HepG2 (cell line): ENCODE data around the gene LIMK2. TPM values are rescaled to one million over a fixed set of nuclear protein-coding genes. Genes with fewer than 3 reads are reported as not detected.
A peak's percentile ranks its signal among the peaks of the same experiment; 100 is the strongest.

Experiments
- ARNT2 ChIP-seq: sonication (generic); formaldehyde crosslinking; IDR thresholded peaks from 2 replicates; pipeline ENCODE4 v1.8.0; 2022; ENCODE audit warnings: mild to moderate bottlenecking, low read depth, missing genetic modification reagents, moderate library complexity
- DPF2 ChIP-seq: sonication (generic); formaldehyde crosslinking; IDR thresholded peaks from 2 replicates; pipeline ENCODE4 v1.4.0; 2020; ENCODE audit warnings: mild to moderate bottlenecking, low read depth, missing genetic modification reagents, borderline replicate concordance
- FOXC1 ChIP-seq: sonication (generic); formaldehyde crosslinking; IDR thresholded peaks from 2 replicates; pipeline ENCODE4 v1.8.0; 2022; ENCODE audit warnings: mild to moderate bottlenecking, missing genetic modification reagents, borderline replicate concordance
- GFI1 ChIP-seq: sonication (generic); formaldehyde crosslinking; IDR thresholded peaks from 2 replicates; pipeline ENCODE4 v1.5.0; 2020; ENCODE audit warnings: missing genetic modification reagents, mild to moderate bottlenecking, borderline replicate concordance
- HDAC6 ChIP-seq: fragments of 200-600 bp; sonication (generic); IDR thresholded peaks from 2 replicates; pipeline ENCODE4 v1.7.0; 2017; ENCODE audit warnings: mild to moderate bottlenecking, antibody characterized with exemption, low read length, low read depth
- KLF15 ChIP-seq: sonication (generic); formaldehyde crosslinking; IDR thresholded peaks from 2 replicates; pipeline ENCODE4 v1.8.1; 2023; ENCODE audit warnings: borderline replicate concordance, mild to moderate bottlenecking, inconsistent platforms, missing genetic modification reagents, mixed read lengths
- NONO ChIP-seq, 2 experiments: fragments of 450-650 bp in 1 of 2; sonication (generic) in 1 of 2; formaldehyde crosslinking in 1 of 2; IDR thresholded peaks in 1 of 2; conservative IDR thresholded peaks in 1 of 2; 2 replicates each; pipeline versions ENCODE4 v1.6.1 to v1.8.0; 2017 to 2022; ENCODE audit warnings: mild to moderate bottlenecking in 1 of 2, missing genetic modification reagents in 1 of 2, moderate library complexity in 1 of 2
- SALL2 ChIP-seq: sonication (generic); formaldehyde crosslinking; IDR thresholded peaks from 2 replicates; pipeline ENCODE4 v1.8.1; 2023; ENCODE audit warnings: mild to moderate bottlenecking, missing genetic modification reagents, inconsistent platforms
- SIN3A ChIP-seq: IDR thresholded peaks from 2 replicates; pipeline ENCODE4 v1.6.1; 2011; ENCODE audit warnings: low read depth, mild to moderate bottlenecking, control low read depth, low read length, borderline replicate concordance
- SUZ12 ChIP-seq: fragments of 150-350 bp; IDR thresholded peaks from 2 replicates; pipeline ENCODE4 v1.6.1; 2014; ENCODE audit warnings: low read depth, low read length
- THYN1 ChIP-seq: sonication (generic); formaldehyde crosslinking; IDR thresholded peaks from 2 replicates; pipeline ENCODE4 v1.8.1; 2023; ENCODE audit warnings: low read depth, mild to moderate bottlenecking, moderate library complexity, missing genetic modification reagents, borderline replicate concordance
- ZNF121 ChIP-seq: sonication (generic); formaldehyde crosslinking; IDR thresholded peaks from 2 replicates; pipeline ENCODE4 v1.5.0; 2020; ENCODE audit warnings: mild to moderate bottlenecking, missing genetic modification reagents
- ZNF263 ChIP-seq: sonication (generic); formaldehyde crosslinking; IDR thresholded peaks from 2 replicates; pipeline ENCODE4 v1.4.0; 2020; ENCODE audit warnings: missing genetic modification reagents
- ZNF331 ChIP-seq: sonication (generic); formaldehyde crosslinking; IDR thresholded peaks from 2 replicates; pipeline ENCODE4 v1.4.0; 2020; ENCODE audit warnings: missing genetic modification reagents
- ZNF670 ChIP-seq: sonication (generic); formaldehyde crosslinking; IDR thresholded peaks from 2 replicates; pipeline ENCODE4 v1.8.0; 2022; ENCODE audit warnings: mild to moderate bottlenecking, missing genetic modification reagents, borderline replicate concordance
- ZNF75D ChIP-seq: sonication (generic); formaldehyde crosslinking; IDR thresholded peaks from 2 replicates; pipeline ENCODE4 v1.8.1; 2023; ENCODE audit warnings: missing genetic modification reagents, mild to moderate bottlenecking, borderline replicate concordance
- polyA plus RNA-seq, 8 experiments: library from polyadenylated mRNA; depleted of rRNA in 3 of 8; stranded (reverse) in 7 of 8; unstranded in 1 of 8; fragments of >200 nt; fragmentation: Illumina TruSeq in 4 of 8; extraction: Trizol in 4 of 8; gene quantifications; 2 replicates each; pipeline versions ENCODE4 v1.2.1 to v1.2.3, GENCODE V29; 2011 to 2016; ENCODE audit warnings: low read depth in 4 of 8, missing spikeins in 1 of 8, mixed read lengths in 1 of 8; ENCODE audit not compliant: insufficient read depth in 1 of 8
- total RNA-seq, 5 experiments: library from RNA; depleted of rRNA; stranded (reverse); fragments of >200 nt; fragmentation: Illumina TruSeq; extraction: Trizol; gene quantifications; 2 replicates each; pipeline ENCODE4 v1.2.3, GENCODE V29; 2016; ENCODE audit warnings: low read depth in 1 of 5
- TF ChIP-seq, protein P1 (sequence below): sonication (generic); formaldehyde crosslinking; IDR thresholded peaks from 2 replicates; pipeline ENCODE4 v1.5.1; 2020; ENCODE audit warnings: mild to moderate bottlenecking, missing genetic modification reagents
- TF ChIP-seq, protein P2 (sequence below): sonication (generic); formaldehyde crosslinking; IDR thresholded peaks from 2 replicates; pipeline ENCODE4 v1.4.0; 2020; ENCODE audit warnings: missing genetic modification reagents, borderline replicate concordance
- TF ChIP-seq, protein P3 (sequence below): sonication (generic); formaldehyde crosslinking; IDR thresholded peaks from 2 replicates; pipeline ENCODE4 v1.4.0; 2020; ENCODE audit warnings: missing genetic modification reagents

The LIMK2 gene
- total and polyA plus RNA-seq, 2 of the 13 experiments (the other 11 are each of a cell fraction or from before 2014, with no cell fraction given): 20.9 to 29.8 TPM

DNA sequence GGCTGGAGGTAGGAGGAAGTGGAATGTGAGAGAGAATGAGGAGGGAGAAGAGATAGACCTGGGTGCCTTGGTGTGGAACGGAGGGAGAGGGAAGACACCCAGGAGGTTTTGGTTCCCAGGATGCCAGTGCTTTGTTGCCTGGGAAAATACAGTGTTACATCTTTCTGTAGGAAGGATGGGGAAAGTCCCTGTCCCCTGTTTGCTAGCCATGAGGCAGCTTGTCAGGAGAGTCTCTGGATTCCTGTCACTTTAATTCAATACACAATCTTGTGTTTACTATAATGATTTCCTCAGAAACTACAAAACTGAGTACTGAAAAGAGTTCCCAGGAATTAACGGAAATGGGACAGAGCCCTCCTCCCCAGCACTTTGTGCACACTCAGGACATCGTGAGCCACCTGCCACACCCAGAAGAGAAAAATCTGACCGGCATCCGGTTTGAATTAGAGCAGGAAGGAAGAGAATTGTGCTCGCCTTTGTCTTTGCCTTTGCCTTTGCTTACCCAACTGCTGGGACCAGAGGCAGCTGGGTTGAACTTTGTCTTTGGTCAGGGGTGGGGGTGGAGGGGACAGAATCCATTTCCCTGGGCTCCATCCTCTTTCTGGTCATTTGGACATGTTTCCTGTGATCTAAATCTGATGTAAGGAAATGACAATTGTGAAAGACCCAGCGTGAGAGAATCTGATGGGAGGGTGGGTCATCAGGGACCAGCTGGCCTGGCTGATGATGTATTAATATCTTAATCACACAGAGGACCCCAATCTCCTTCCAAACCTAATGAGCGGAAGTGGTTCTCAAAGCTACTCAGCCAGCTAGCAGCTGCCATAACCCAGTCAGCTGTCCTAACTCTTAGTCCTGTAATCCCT is 1.3 kb upstream of the LIMK2 start (continued):
- TF ChIP-seq, protein P1, sequence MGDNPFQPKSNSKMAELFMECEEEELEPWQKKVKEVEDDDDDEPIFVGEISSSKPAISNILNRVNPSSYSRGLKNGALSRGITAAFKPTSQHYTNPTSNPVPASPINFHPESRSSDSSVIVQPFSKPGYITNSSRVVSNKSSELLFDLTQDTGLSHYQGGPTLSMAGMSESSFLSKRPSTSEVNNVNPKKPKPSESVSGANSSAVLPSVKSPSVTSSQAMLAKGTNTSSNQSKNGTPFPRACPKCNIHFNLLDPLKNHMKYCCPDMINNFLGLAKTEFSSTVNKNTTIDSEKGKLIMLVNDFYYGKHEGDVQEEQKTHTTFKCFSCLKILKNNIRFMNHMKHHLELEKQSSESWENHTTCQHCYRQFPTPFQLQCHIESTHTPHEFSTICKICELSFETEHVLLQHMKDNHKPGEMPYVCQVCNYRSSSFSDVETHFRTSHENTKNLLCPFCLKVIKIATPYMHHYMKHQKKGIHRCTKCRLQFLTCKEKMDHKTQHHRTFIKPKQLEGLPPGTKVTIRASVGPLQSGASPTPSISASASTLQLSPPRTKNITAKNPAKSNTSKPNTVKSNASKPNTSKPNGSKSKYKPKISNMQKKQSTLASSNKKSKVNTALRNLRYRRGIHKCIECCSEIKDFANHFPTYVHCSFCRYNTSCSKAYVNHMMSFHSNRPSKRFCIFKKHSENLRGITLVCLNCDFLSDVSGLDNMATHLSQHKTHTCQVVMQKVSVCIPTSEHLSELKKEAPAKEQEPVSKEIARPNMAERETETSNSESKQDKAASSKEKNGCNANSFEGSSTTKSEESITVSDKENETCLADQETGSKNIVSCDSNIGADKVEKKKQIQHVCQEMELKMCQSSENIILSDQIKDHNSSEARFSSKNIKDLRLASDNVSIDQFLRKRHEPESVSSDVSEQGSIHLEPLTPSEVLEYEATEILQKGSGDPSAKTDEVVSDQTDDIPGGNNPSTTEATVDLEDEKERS: no peak
- TF ChIP-seq HDAC6: no peak
- TF ChIP-seq THYN1: no peak
- TF ChIP-seq GFI1 (CRISPR knock-in tag): peak; percentile 86
- no peak for TF ChIP-seq NONO (IDR thresholded peaks at IDR 0.05)
- peak; percentile 62 for TF ChIP-seq NONO (CRISPR knock-in tag; conservative IDR thresholded peaks at IDR 0.05)
- TF ChIP-seq SUZ12: no peak
- no peak; the same call in 1 of the 2 replicates for TF ChIP-seq ZNF121 (CRISPR knock-in tag)
- TF ChIP-seq SIN3A: peak; percentile 63; the same call in 1 of the 2 replicates
- TF ChIP-seq DPF2: peak; percentile 65; the same call in 1 of the 2 replicates
- TF ChIP-seq ZNF670 (CRISPR knock-in tag): no peak
- no peak for TF ChIP-seq KLF15 (CRISPR knock-in tag)
- peak; percentile 84 for TF ChIP-seq ZNF263
- TF ChIP-seq, protein P2, sequence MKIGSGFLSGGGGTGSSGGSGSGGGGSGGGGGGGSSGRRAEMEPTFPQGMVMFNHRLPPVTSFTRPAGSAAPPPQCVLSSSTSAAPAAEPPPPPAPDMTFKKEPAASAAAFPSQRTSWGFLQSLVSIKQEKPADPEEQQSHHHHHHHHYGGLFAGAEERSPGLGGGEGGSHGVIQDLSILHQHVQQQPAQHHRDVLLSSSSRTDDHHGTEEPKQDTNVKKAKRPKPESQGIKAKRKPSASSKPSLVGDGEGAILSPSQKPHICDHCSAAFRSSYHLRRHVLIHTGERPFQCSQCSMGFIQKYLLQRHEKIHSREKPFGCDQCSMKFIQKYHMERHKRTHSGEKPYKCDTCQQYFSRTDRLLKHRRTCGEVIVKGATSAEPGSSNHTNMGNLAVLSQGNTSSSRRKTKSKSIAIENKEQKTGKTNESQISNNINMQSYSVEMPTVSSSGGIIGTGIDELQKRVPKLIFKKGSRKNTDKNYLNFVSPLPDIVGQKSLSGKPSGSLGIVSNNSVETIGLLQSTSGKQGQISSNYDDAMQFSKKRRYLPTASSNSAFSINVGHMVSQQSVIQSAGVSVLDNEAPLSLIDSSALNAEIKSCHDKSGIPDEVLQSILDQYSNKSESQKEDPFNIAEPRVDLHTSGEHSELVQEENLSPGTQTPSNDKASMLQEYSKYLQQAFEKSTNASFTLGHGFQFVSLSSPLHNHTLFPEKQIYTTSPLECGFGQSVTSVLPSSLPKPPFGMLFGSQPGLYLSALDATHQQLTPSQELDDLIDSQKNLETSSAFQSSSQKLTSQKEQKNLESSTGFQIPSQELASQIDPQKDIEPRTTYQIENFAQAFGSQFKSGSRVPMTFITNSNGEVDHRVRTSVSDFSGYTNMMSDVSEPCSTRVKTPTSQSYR (CRISPR knock-in tag): peak; percentile 78; the same call in 1 of the 2 replicates
- TF ChIP-seq, protein P3, sequence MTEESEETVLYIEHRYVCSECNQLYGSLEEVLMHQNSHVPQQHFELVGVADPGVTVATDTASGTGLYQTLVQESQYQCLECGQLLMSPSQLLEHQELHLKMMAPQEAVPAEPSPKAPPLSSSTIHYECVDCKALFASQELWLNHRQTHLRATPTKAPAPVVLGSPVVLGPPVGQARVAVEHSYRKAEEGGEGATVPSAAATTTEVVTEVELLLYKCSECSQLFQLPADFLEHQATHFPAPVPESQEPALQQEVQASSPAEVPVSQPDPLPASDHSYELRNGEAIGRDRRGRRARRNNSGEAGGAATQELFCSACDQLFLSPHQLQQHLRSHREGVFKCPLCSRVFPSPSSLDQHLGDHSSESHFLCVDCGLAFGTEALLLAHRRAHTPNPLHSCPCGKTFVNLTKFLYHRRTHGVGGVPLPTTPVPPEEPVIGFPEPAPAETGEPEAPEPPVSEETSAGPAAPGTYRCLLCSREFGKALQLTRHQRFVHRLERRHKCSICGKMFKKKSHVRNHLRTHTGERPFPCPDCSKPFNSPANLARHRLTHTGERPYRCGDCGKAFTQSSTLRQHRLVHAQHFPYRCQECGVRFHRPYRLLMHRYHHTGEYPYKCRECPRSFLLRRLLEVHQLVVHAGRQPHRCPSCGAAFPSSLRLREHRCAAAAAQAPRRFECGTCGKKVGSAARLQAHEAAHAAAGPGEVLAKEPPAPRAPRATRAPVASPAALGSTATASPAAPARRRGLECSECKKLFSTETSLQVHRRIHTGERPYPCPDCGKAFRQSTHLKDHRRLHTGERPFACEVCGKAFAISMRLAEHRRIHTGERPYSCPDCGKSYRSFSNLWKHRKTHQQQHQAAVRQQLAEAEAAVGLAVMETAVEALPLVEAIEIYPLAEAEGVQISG (CRISPR knock-in tag): no peak; the same call in 1 of the 2 replicates
- no peak for TF ChIP-seq SALL2
- TF ChIP-seq ZNF331: peak; percentile 46; the same call in 1 of the 2 replicates
- TF ChIP-seq ZNF75D (CRISPR knock-in tag): no peak
- TF ChIP-seq ARNT2 (CRISPR knock-in tag): 0 out of 2 replicates have a peak, but pooled peaks have one; percentile 12
- TF ChIP-seq FOXC1 (CRISPR knock-in tag): no peak
